Stimulated activated CD4-positive, alpha-beta T cell treated with anti-CD3 and anti-CD28 coated beads, Interleukin-1b, Interleukin-23, amount 100 ng/mL, for 24 hours (primary cell): ENCODE results near the gene KANSL3.
"Not testable (repeated sequence)": the region's sequence is repeated elsewhere in the genome, so short reads cannot be mapped to it uniquely, and the experiment has no call there.

Experiments used
- DNase-seq, 4 experiments: peaks; one replicate each; pipeline ENCODE4 v3.0.0-alpha.2; 2020; ENCODE audit warnings: low read depth in 4 of 4, low spot score in 1 of 4

KANSL3 gene

DNA sequence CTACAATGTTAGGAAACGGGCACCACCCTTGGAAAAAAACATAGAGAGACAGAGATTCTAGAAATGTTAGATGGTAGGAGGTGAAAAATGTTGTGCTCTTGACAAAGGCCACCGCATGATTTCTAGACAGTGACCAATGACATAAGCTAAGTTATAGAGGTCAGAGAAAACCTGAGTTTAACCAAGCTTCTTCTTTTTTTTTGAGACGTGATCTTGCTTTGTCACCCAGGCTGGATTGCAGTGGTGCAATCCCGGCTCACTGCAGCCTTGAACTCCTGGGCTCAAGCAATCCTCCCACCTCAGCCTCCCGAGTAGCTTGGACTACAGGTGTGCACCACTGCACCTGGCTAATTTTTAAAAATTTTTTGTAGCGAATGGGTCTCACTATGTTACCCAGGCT, 17.4 kb upstream of the KANSL3 start:
- DNase-seq, result no peak

DNA sequence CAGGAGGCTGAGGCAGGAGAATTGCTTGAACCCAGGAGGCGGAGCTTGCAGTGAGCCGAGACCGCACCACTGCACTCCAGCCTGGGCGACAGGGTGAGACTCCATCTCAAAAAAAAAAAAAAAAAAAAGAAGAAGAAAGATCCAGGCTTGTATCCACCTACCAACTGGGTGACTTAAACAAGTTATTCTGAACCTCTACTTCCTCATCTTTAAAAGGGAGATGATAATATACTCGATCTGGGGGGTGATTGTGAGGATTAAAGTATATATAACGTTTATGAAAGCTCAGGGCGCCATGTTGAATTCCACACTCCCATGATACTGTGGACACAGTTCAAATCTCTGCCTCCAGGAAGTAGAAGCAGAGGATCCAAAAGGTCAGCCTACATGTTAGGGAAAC, 16.7 kb upstream of the KANSL3 start:
- DNase-seq, result not testable (repeated sequence)

DNA sequence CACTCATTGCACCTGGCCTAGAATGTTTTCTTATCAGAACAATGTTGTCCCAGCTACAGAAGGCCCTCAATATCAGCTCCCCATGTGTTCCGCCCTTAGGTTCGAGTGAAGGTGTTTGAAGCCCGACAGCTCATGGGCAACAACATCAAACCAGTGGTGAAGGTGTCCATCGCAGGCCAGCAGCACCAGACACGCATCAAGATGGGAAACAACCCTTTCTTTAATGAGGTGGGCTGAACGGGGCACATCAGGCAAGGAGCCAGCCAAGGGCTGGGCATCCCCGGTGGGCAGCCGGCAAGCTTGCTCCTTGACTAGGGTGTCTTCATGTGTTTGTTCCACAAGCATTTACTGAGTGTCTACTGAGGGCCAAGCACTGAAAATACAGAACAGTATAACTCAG, 13.7 kb upstream of the KANSL3 start:
- DNase-seq, result no peak

DNA sequence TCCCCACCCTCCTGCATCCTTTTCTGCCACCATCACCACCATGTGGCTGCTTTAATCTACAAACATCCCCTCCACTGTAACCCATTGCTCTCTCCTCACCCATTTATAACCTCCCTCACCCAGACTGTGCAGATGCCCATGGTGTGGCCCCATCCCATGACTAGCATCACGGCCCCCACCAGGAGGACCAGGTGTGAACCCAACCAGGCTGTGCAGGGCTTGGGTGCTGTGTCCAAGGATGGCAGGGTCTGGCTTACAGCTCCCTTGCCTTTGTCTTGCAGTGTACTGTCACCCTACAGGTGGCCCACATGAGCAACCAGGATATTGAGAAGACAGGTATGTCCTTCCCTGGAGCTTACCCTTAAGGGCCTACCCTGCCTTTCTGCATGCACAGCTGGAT, 11.2 kb upstream of the KANSL3 start:
- no peak for DNase-seq

- DNase-seq, result no peak
Measured at GRCh38 chr2:96648306-96648930, 10.3 kb upstream of the KANSL3 start.

GRCh38 chr2:96647681-96648080, 9.6 kb upstream of the KANSL3 start:
- no peak for DNase-seq

DNA sequence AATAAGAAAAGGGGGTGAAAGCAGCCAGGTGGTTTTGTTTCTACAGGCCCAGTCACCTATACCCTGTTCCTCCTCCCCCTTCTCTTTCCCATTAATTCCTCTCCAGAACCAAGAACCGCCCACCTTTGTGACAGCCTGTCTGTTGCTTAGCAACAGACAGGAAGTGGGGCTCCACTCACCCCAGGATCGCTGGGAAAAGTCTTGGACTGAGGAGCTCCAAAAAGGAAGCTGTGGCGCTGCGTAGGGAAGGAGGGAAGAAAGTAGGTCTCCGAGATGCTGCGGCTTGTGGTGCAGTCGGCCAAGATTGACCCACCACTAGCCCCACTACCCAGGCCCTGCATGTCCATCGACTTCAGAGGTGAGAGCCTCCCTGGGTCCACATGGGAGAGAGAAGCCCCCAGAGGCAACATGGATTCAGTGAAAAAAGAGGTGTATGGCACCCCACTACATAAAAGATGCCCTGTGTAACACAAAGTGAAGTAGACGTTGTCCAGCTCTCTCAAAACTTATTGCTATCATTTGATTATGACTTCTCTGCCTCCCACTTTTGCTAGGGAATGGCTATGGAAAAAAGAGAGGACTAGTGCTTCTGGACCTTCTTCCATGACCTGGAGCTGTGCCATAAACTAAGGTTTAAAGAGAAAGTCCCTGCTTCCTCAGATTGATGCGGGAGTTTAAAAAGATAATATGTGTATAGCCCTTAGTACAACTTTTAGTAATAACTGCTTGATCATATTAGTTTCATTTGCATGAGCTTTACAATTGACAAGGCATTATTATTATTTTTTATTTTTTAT, 4.7 kb upstream of the KANSL3 start, which contains the start of gene FER1L5:
TSS of gene FER1L5 (plus strand) at position 201 of the 797 bp plus-strand sequence. CDS start at position 274, 73 bp downstream.
- no peak for DNase-seq

DNA sequence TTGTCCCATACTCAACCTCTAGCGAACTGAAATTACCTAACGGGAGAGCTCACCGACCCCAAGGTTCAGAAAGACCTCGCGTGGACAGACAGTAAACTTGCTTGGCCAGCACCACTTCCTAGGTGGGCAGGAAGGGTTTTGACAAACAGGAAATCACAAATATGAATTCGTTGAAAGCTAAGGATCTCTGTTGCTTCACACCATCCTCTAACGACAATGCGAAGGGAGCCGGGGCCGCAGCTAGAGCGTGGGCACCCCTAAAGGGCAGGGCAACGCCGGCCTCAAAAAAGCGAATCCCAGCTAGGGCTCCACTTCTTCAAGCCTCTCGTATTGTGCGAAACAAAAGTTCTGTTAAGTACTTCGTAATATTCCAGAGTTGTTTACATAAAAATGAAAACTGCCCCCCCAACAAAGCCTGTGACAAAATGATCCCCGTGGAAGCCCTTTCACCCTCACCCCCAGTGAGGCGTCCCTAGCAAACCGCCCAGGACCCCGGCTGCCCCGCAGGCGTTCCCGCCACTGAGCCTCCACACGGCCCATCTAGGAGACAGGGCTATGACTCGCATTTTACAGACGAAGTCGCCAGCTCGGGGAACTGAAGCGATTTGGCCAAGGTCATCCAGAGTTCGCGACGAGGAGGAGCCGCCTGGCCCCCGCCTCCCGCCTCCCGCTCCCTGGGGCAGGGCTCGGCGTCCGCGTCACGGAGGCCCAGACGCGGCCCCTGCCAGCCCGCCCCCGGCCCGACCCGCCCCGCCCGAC, 548 bp downstream of the KANSL3 start:
- peak; percentile 49 to 73 (median 63) for DNase-seq

- DNase-seq, result no peak
Measured at GRCh38 chr2:96636551-96637171, 1.5 kb downstream of the KANSL3 start.

DNA sequence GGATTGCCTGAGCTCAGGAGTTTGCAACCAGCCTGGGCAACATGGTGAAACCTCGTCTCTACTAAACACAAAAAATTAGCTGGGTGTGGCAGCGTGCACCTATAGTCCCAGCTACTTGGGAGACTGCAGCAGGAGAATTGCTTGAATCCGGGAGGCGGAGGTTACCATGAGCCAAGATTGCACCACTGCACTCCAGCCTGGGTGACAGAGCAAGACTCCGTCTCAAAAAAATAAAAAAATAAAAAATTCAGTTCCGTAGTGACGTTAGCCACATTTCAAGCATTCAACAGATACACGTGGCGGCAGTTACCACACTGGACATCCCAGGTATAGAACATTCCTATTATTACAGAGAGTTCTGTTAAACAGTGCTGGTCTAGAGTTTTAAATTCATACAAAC, 4.5 kb downstream of the KANSL3 start:
- DNase-seq, result no peak

DNA sequence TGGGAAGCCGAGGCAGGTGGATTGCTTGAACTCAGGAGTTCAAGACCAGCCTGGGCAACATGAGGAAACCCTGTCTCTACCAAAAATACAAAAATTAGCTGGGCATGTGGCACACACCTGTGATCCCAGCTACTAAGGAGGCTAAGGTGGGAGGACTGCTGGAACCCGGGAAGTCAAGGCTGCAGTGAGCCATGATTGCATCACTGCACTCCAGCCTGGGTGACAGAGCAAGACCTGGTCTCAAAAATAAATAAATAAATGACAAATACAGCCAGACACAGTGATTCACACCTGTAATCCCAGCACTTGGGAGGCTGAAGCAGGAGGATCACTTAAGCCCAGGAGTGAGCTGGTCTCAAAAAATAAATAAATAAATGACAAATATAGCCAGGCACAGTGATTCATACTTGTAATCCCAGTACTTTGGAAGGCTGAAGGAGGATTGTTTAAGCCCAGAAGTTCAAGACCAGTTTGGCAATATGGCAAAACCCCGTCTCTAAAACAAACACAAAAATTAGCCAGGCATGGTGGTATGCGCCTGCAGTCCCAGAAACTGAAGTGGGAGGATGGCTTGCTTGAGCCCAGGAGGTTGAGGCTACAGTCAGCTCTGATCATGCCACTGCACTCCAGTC, 6.2 kb downstream of the KANSL3 start:
- no peak for DNase-seq

GRCh38 chr2:96626553-96626942, 11.6 kb downstream of the KANSL3 start:
- no peak for DNase-seq

DNA sequence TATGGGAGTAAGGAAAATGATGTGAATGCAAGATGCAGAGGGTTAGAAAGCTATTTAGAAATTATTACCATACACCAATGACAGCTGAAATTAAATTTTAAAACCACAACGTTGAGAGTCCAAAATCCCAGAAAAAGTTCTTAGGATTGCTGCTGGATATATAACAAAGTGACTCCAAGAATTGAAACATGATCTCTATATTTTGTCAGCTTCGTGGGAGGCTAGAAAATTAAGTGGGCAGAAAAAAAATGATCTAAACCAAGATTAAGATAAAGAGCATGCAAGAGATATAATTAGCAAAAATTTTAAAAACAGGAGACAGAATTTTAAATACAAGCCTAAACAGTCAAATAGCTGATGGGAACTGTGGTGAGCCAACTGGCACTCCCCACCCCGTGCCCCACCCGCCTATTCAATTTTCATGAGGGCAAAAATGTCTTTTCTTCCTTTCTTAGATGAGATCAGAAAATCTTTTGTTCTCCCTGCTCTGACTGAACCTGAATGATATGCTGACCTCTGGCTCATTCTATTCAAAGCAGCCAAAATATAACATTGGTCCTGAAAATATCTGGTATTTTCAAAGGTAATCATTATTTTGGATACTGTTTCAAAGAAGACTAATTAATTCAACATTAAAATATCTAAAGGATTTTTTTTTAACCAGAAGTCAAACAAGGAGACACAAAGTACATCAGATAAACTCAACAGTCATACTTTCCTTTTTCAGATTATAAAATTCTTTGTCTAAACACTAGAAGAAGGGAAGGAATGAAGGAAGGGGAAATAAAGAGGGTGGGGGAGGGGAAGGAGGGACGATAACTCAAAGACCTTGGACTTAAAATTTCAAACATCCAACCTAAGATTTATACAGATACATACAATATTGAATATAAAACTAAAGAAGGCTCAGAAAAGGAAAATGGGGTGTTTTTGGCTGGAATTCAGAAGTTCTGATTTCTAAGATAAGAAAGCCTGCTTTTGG, 12.2 kb downstream of the KANSL3 start:
- DNase-seq, result no peak

GRCh38 chr2:96623116-96623515, 15.0 kb downstream of the KANSL3 start:
- DNase-seq, result no peak

GRCh38 chr2:96622544-96622943, 15.6 kb downstream of the KANSL3 start:
- DNase-seq, result no peak

DNA sequence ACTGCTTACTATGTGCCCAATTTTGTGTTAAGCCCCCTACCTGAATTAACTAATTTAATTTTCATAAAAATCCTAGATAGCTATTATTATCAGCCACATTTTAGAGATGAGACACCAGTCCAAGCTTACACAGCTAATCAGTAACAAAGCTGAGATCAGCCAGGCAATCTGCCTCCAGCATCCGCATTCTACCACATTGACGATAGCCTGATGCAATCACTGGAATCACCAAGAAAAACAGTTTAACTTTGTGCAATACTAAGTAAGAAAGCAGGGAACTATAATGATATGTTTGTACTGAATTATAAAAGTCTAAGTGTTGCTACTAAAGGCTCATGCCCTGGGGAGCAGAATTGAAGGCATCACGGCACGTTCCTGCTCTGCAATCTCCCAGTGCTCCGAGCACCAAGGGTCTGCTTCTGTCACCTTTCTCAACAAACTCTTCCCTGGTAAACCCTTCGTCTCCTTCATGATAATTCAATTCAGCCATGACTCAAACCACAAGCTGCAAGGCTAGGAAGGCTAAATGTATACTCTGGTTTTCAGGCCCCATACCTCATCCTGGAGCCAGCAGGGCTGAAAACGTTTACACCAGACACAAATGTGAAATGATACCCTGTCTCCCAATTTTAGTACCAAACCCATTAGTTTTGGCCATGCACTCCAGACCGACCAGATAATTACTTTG, 19.4 kb downstream of the KANSL3 start:
- no peak for DNase-seq

DNA sequence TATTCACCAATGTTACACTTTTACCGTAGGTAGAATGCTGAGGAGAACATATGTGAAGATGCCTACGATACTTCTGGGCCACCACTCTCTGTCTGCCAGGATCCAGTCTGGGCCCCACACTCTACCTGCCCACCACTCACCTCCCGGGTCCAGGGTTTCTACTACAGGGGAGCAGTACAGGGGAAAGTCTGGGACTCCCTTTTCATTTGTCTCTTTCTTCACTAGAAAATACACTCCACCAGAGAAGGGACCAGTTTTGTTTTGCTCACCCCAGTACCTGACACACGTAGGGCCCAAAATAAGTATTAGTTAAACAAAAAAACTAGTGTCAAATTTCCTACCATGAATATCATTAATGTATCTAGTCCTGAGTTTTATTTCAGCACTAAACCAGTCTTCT, 21.1 kb downstream of the KANSL3 start:
- no peak for DNase-seq

- no peak for DNase-seq
Measured at GRCh38 chr2:96616535-96616934, 21.6 kb downstream of the KANSL3 start.

GRCh38 chr2:96616128-96616527, 22.0 kb downstream of the KANSL3 start:
- DNase-seq, result no peak
